Hypothalamus (tissue), 51 donors: ENCODE results near the gene PIGM.

Experiments used
- DNase-seq, 51 donors: peaks; one replicate each; lab custom pipeline; 2025; lab: John Stamatoyannopoulos, UW

PIGM gene

GRCh38 chr1:160024195-160024905, 7.4 kb downstream of the PIGM start:
- DNase-seq: peak in 5 of 51 donors; percentile 13 to 35 (median 16)

DNA sequence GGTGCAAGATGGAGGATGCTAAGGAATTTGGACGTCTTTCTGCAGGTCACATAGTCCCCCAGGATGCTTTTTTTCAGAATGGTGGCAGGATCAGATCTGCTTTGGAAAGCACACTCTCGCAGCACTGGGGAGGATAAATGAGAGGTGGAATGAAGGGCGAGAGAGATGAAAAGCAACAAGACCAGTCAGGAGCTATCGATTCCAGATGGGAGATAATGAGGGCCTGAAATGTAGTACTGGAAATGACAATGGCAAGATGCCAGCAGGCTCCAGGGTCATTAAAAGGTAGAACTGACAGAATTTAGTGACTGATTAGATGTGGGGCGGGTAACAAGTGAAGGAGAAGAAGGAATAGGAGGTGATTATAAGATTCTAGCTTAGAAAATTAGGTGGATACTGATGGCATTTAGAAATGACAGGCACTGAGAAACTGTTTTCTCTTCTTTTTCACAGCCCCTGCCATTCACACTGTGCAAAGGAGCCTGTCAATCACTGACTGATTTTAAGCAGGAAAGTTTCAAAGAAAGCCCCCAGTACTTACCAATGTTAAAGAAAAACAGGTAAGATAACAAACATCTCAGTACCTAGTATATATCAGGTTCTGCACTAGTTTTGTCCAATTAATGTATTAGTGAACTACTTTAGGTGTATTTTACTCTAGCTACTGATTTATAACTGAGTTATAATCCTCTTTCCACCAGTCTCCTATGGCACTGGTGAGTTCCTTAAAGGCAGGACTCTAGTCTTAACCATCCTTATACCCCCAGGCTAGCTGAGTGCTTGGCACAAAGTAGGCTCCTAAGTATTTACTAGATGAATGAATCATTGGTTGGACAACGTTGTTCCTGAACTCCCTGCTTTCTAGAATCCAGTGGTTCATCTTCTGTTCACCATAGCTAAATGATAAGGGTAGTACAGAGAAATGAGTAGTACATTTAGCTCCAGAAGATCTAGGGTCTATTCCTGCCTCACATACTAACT, 9.2 kb downstream of the PIGM start:
- no peak for DNase-seq

DNA sequence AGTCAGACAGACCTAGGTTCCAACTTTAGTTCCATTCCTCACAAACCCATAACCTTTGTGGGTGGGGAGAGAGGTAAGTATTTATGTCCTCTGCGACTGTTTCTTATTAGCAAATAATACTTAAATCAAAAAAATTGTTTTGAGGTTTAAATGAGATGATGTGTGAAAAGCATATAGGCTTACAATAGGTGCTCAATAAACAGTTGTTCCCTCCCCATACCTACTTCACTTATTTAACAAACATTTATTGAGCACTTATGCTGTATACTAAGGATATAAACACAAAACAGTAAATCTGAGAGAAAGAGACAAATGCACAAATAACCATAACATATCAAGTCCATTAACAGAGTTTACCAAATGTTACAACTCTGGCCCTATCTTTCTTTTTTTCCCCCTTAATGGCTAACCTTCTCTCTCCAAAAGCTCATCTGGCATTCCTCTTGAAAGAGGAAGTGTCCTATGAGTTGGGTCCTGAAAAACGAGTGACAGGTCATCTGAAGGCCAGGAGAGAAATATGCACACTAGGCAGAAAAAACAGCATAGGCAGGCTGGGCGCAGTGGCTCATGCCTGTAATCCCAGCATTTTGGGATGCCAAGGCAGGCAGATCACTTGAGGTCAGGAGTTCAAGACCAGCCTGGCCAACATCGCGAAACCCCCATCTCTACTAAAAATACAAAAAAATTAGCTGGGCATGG, 10.3 kb downstream of the PIGM start:
- DNase-seq: no peak

DNA sequence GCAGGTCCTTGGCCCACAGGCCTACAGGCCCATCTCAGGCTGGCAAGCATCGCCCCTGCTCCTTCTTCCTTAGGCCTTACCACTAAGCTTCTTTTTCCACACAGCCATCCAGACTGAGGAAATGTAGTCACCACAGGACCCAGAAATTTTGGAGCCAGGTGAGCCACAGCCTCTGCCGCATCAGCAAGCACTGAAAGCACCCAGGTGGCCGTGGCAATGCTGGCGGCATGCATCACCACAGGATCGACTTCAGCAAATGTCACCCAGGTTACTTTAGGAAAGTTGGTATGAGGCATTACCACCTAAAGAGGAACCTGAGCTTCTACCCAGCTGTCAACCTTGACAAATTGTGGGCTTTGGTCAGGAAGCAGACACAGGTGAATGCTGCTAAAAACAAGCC, 11.6 kb downstream of the PIGM start:
- no peak for DNase-seq

DNA sequence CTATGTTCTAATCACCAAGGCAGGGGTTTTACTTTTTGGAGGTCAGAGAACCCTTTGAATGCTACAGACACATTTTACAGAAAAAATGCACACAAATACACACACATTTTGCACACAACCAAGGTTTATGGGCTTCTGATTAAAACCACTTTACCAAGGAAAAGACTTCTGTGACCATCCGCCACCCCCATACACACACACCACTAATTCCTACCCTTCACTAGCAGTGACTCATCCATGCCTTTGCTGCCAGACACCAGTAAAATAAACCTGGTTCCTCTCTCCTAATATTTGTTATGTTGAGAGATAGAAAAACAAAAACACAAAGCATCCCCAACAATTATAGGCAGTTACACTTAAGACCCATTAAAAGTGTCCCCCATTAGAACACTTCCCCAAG, 12.9 kb downstream of the PIGM start:
- DNase-seq: no peak

- no peak for DNase-seq
These were observed 13.4 kb downstream of the PIGM start for GRCh38 chr1:160018347-160018746.

DNA sequence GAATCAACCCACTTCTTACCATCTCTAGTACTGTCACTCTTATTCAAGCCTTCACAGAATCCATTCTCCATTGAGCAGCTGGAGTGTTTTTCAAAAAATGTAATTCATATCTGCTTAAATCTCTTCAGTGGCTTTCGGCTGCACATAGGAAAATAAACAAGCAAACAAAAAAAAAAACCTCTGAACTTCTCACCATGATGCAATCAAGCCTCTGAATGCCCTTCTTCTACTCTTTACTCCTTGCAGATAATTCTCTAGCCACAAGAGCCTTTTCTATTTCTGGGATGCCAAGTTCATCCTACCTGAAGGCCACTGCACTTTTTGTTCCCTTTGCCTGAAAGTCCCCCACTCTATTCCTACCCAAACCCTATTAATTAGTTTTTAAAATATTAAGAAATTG, 14.2 kb downstream of the PIGM start:
- no peak for DNase-seq

- no peak for DNase-seq
These were observed 20.0 kb downstream of the PIGM start for GRCh38 chr1:160011781-160012180.

DNA sequence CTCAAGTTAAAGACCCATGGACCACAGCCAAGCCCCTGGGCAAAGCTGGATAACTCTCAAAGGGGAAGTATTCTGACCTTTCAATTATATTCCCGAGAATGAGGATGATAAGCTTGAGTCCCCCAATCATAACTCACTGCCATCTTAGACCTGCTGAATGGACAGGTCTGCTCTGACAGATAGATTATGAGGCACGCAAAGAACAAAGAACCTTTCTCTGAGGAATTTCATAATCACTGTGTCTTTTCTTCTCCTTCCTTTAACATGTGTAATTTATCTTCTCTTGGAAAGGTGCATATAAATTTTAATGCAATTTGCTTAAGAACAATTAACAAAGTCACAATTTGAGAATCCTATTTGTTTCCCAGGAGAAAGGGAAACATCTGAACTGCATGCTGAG, 22.0 kb downstream of the PIGM start:
- DNase-seq: no peak

DNA sequence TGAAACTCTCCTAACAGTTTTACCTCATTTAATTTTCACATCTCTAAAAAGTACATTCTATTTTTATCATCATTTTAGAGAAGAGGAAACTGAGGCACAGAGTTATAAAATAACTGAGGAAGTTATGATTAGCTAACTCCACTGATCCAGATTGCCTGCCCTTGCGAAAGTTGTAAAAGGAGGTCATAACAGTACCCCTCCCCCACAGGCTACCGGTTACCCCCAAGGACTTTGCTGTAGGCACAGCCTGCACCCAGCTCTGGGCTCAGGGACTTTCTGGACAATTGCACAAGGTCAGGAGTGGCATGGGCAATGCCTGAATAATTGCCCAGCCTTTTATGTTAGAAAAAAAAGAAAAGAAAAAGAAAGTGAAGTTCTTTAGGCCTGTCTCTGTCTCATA, 22.7 kb downstream of the PIGM start:
- DNase-seq: no peak

GRCh38 chr1:160007577-160008200, 24.1 kb downstream of the PIGM start:
- DNase-seq: peak in 1 of 51 donors; percentile 25

DNA sequence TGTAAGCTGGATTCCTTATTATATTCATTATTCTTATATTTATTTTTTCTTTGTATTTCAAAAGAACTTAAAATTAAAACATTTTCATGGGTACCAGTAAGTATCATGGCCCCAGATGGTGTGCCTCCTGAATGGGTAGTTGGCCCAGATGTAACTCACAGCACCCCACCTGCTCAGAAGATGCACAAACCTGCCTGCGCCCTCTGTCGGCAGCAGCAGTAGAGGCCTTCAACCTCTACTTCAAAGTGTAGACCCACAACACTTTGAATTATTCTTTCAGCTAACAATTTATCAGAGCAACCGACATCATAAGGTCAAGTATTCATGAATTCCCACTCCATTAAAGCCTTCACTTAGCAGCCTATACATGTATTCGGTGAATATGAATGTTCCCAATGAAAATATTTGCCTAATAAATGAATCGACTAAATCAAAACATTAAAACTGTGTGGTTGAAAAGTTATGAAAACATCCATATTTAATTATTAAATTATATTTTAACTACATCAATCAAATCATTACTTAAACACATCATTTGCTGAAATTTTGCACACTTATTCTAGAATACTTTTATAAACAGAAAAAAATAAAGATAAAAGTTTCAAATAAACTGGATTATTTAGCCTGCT, 25.4 kb downstream of the PIGM start:
- DNase-seq: peak in 8 of 51 donors; percentile 0 to 38 (median 11)

DNA sequence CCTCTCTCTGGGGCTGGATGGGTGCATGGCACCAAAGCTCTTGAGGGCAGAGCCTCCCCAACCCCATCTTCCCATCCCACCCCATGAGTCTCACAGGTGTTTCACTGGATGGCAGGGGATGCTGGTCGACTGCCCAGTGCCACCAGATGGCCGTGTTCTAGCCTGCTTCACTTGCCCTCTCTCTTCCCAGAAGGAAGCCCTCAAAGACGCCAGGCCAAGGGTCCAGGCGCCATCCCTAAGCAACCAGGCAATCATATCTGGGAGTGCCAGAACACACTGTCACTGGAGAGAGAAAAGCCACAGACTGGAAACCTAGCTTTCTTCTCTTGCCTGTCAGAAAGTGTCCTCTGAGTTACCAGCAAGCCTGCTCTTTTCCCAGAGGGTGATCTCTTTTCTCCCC, 26.7 kb downstream of the PIGM start:
- DNase-seq: no peak

DNA sequence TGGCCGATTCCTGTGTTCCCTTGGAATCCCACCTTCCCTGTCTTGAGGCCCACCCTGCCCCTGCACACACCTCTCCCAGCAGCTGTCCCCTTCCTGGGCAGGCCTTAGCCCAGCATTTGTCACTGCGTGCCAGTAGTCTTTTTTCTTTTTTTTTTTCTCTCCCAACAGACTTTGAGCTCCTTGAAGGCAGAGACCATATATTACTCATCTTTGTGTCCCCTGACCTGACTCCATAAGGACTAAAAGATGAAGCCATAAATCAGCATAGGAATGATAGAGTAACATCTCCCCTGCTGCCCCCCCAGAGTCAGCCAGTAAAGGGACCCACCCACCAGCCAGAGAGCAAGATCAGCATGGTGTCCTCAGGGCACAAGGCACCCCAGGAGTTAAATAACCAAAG, 27.4 kb downstream of the PIGM start:
- DNase-seq: no peak

GRCh38 chr1:160004001-160004400, 27.8 kb downstream of the PIGM start:
- no peak for DNase-seq

DNA sequence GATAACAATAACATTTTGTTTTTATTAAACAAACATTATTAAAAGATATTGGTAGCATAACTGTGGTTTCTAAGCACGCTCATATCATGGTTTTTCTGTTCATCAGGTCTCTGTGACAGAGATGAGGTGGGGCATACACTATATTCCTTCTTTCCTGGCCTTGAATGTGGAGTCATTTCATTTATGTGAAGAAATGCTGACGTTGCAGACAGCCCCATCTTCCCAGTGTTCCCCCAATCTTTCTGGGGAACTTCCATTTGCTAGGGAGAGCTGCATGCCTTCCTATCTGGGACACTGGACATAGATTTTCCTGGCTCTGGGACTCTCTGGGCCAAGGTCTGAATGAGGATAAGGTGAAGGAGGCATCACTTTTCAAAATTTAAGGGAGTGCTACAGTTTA, 30.4 kb downstream of the PIGM start:
- DNase-seq: no peak

DNA sequence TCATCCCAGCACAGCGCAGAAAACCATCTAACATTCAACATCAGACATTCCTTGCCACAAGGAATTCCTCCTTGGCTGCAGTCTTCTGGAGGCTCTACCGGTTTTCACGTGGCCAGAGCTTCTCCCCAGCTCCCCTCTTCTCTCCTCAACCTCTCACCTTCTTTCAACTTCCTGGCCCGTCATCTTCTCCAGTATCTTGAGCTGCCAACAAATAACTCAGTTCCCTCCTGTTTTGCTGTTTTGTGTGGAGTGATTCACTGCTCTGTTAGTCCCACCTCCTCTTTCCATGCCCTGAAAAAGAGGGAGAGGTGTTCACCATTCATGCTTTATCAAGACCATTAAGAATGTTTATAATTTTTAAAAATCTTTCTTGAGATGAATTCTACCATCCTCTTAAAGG, 32.6 kb downstream of the PIGM start:
- no peak for DNase-seq

DNA sequence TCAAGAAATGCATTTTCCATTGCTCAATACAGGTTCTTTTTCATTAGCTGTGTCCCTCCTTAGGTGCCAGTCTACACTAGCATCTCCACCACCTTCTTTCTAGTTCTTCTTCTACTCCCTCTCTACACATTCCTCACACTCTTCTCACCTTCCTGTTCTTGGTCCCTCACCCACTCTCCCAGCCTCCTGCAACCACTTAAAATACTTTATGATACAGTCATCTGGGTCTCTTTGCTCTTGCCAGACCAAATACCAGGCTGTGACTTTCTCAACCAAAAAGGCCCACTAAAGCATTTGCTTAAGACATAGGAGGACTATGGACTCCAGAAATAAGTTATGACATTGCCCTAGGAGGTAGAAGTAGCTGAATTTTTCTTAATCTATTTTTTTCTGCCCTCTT, 35.1 kb downstream of the PIGM start:
- no peak for DNase-seq

DNA sequence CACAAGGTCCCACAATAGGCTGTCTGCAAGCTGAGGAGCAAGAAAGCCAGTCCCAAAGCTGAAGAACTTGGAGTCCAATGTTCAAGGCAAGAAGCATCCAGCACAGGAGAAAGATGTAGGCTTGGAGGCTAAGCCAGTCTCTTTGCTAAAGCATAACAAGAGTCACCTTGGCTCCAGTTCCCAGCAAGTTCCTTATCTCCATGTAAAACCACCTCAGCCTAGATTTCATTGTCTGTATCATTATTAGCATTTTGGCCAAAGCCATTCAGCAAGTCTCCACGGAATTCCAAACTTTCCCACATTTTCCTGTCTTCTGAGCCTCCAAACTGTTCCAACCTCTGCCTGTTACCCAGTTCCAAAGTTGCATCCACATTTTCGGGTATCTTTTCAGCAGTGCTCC, 36.9 kb downstream of the PIGM start:
- no peak for DNase-seq

GRCh38 chr1:159993911-159994310, 37.9 kb downstream of the PIGM start:
- DNase-seq: no peak
